ENCODE measurements around the gene LRRC14B.

GRCh38 chr5:217494-218456, 26.5 kb downstream of the LRRC14B start, which contains the start of the genes CCDC127 and SDHA:
- TF ChIP-seq POLR2A (IDR thresholded peaks at IDR 0.05) (peak; percentile 93), CTCF (IDR thresholded peaks at IDR 0.05) (peak; percentile 11 to 46 (median 30))

Data from right lobe of liver (tissue), 4 donors.